ENCODE results near the gene ASPDH. TPM values are rescaled to one million over a fixed set of nuclear protein-coding genes. Genes with fewer than 3 reads are reported as not detected.

Gene ASPDH
- total RNA-seq, 2 donors from 2014 or later, result not detected

- ATAC-seq (no peak), DNase-seq (no peak)
- intact Hi-C loops (cut with DNase I, micrococcal nuclease), result no loop called here
Observed at GRCh38 chr19:50501568-50502475, 11.9 kb downstream of the ASPDH start.

GRCh38 chr19:50501186-50501567 is 12.5 kb downstream of the ASPDH start:
- ATAC-seq, result peak; percentile 66
- intact Hi-C loops (cut with DNase I, micrococcal nuclease), result no loop called here

GRCh38 chr19:50500753-50501151 is 13.0 kb downstream of the ASPDH start:
- intact Hi-C loops (cut with DNase I, micrococcal nuclease), result no loop called here

More at GRCh38 chr19:50501186-50501567, 12.5 kb downstream of the ASPDH start:
- DNase-seq, result no peak

GRCh38 chr19:50500060-50500752 is 13.5 kb downstream of the ASPDH start:
- DNase-seq, result no peak
- intact Hi-C loops (cut with DNase I, micrococcal nuclease), result no loop called here
- peak; percentile 41 for ATAC-seq

More at GRCh38 chr19:50500753-50501151, 13.0 kb downstream of the ASPDH start:
- ATAC-seq (peak; percentile 26), DNase-seq (no peak)

- DNase-seq, result no peak
- intact Hi-C loops (cut with DNase I, micrococcal nuclease), result no loop called here
Observed at GRCh38 chr19:50498219-50499056, 15.3 kb downstream of the ASPDH start.

GRCh38 chr19:50497022-50497405 is 16.7 kb downstream of the ASPDH start:
- intact Hi-C loops (cut with DNase I, micrococcal nuclease), result no loop called here
- no peak for DNase-seq
- no peak for ATAC-seq

More at GRCh38 chr19:50498219-50499056, 15.3 kb downstream of the ASPDH start:
- ATAC-seq, result no peak

- DNase-seq, result no peak
- intact Hi-C loops (cut with DNase I, micrococcal nuclease), result no loop called here
- ATAC-seq, result no peak
Observed at GRCh38 chr19:50496189-50497021, 17.3 kb downstream of the ASPDH start.

GRCh38 chr19:50495020-50495531 is 18.6 kb downstream of the ASPDH start:
- DNase-seq (no peak), ATAC-seq (no peak)
- intact Hi-C loops (cut with DNase I, micrococcal nuclease), result no loop called here

- intact Hi-C loops (cut with DNase I, micrococcal nuclease), result no loop called here
- ATAC-seq (no peak), DNase-seq (no peak)
Observed at GRCh38 chr19:50494186-50495019, 19.3 kb downstream of the ASPDH start.

- DNase-seq (no peak), ATAC-seq (no peak)
- intact Hi-C loops (cut with DNase I, micrococcal nuclease), result no loop called here
Observed at GRCh38 chr19:50493171-50493570, 20.5 kb downstream of the ASPDH start.

GRCh38 chr19:50492303-50493052 is 21.2 kb downstream of the ASPDH start:
- peak; percentile 66 for ATAC-seq
- intact Hi-C loops (cut with DNase I, micrococcal nuclease), result no loop called here

GRCh38 chr19:50490991-50491472 is 22.7 kb downstream of the ASPDH start:
- intact Hi-C loops (cut with DNase I, micrococcal nuclease), result no loop called here
- no peak for DNase-seq
- ATAC-seq, result no peak

More at GRCh38 chr19:50492303-50493052, 21.2 kb downstream of the ASPDH start:
- DNase-seq, result no peak

GRCh38 chr19:50490411-50490811 is 23.3 kb downstream of the ASPDH start:
- no peak for DNase-seq
- intact Hi-C loops (cut with DNase I, micrococcal nuclease), result no loop called here

GRCh38 chr19:50489461-50490011 is 24.2 kb downstream of the ASPDH start:
- intact Hi-C loops (cut with DNase I, micrococcal nuclease), result no loop called here
- no peak for DNase-seq
- ATAC-seq, result no peak

More at GRCh38 chr19:50490411-50490811, 23.3 kb downstream of the ASPDH start:
- no peak for ATAC-seq

GRCh38 chr19:50488389-50489194 is 25.1 kb downstream of the ASPDH start:
- DNase-seq (no peak), ATAC-seq (no peak)
- intact Hi-C loops (cut with DNase I, micrococcal nuclease), result no loop called here
